ENCODE measurements around the gene MAP4K4.

DNA sequence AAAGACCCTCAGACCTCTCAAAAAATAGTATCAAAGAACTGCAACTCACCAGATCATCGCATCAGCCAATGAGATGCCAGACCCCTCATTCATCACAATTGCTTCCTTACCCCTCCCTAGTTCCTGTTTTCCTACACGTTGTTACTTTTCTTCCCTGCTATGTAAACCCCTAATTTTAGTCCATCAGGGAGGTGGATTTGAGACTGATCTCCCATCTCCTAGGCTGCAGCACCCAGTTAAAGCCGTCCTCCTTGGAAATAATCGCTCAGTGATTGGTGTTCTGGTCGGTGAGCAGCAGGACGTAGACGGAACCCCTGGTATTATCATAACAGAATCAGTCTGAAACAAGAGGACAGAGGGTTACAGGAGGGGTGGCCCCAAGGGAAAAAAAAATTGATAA is 44.0 kb upstream of the MAP4K4 start:
- TF ChIP-seq, protein P1, sequence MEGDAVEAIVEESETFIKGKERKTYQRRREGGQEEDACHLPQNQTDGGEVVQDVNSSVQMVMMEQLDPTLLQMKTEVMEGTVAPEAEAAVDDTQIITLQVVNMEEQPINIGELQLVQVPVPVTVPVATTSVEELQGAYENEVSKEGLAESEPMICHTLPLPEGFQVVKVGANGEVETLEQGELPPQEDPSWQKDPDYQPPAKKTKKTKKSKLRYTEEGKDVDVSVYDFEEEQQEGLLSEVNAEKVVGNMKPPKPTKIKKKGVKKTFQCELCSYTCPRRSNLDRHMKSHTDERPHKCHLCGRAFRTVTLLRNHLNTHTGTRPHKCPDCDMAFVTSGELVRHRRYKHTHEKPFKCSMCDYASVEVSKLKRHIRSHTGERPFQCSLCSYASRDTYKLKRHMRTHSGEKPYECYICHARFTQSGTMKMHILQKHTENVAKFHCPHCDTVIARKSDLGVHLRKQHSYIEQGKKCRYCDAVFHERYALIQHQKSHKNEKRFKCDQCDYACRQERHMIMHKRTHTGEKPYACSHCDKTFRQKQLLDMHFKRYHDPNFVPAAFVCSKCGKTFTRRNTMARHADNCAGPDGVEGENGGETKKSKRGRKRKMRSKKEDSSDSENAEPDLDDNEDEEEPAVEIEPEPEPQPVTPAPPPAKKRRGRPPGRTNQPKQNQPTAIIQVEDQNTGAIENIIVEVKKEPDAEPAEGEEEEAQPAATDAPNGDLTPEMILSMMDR (IDR thresholded peaks at IDR 0.05; ENCODE audit: low read depth, low read length) = no peak
- TF ChIP-seq EZH2phosphoT487 (IDR thresholded peaks at IDR 0.05; ENCODE audit: low read depth) = no peak
